Measurements from ENCODE around the gene SRRM3. TPM values are rescaled to one million over a fixed set of nuclear protein-coding genes. Genes with fewer than 3 reads are reported as not detected.

The SRRM3 gene
- polyA plus RNA-seq, 2 of the 4 experiments (the other 2 are of a cell fraction) = 2.4 to 7.0 TPM

DNA sequence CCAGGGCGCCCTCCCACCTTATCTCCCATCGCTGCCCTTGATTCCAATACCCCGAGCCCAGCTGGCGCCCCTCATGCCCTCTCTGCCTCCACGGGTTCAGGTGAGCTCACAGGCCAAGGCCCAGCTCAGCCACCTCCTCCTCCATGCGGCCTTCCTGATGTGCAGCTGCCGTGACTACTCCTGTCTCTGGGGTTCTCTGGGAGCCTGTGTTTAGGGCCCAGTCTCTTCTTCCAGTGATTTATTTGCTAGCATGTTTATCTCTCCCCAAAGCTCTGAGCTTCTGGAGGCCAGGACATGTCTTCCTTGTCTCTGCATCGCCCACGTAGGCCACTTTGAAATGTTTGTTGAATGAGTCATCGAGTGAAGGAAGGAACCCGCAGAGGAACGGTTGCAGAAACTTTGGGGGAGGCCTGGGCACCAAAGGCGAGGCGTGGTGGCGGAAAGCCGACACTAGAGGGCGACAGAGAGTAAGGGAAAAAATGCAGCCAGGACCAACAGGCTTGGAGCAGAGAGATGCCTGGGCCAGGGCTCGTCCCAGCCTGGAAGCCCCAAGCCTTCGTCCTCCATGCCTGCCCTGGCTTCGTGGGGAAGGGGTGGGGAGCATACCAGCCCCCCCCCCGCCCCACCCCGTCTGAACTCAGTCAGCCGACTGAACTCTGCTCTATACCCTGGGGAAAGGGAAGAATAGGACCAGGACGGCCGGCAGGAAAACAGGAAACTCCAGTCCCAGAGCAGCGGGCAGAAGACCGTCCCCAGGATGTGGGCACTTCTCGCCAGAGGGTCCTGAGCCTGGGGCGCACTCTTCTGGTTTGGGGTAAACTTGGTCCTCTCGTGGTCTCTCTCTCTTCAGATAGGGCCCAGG is 89.9 kb downstream of the SRRM3 start:
- Histone ChIP-seq H3K9me3 (no peaks in the 10 kb centered on the region), H3K4me3 (peak overlapping the region; percentile 37), H3K4me2 (peak overlapping the region; percentile 76), H3K4me1 (peaks cover 49% of the 10 kb centered on the region), H3K27ac (peak overlapping the region; percentile 92 to 97)
- peak; percentile 78 to 84 for ATAC-seq
- WGBS (ENCODE audit: missing lambda C conversion rate) = 5% methylated on average over 29 of the region's 30 CpGs
- POLR2A ChIA-PET = interaction anchor here (0.7 to 2.9 kb wide), 10 partner anchors 8 to 221 kb away, joined by 3 to 20 read pairs (median 6); partner anchors contain the start of gene HSPB1
- CTCF ChIA-PET = interaction anchor here (0.6 to 32.9 kb wide), 32 partner anchors 9 to 406 kb away, joined by 3 to 764 read pairs (median 4); partner anchors contain the start of genes HSPB1, MDH2, STYXL1 and YWHAG
- peak; percentile 54 for FAIRE-seq
- peak; percentile 91 to 96 for DNase-seq (ENCODE audit: low read depth in 1 of 2, low spot score in 1 of 2)
- TF ChIP-seq, protein P1, sequence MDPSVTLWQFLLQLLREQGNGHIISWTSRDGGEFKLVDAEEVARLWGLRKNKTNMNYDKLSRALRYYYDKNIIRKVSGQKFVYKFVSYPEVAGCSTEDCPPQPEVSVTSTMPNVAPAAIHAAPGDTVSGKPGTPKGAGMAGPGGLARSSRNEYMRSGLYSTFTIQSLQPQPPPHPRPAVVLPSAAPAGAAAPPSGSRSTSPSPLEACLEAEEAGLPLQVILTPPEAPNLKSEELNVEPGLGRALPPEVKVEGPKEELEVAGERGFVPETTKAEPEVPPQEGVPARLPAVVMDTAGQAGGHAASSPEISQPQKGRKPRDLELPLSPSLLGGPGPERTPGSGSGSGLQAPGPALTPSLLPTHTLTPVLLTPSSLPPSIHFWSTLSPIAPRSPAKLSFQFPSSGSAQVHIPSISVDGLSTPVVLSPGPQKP (IDR thresholded peaks at IDR 0.05; ENCODE audit: low read depth, low read length) = no peak
- no peak for TF ChIP-seq SREBF2 (IDR thresholded peaks at IDR 0.05)
- TF ChIP-seq ATOH8 (CRISPR knock-in tag; IDR thresholded peaks at IDR 0.05; ENCODE audit: low read depth) = no peak
- no peak for TF ChIP-seq PHF8 (IDR thresholded peaks at IDR 0.05; ENCODE audit: borderline replicate concordance, low read depth)
- TF ChIP-seq EP300 (IDR thresholded peaks at IDR 0.05) = no peak
- peak; percentile 99 for TF ChIP-seq SMC3 (IDR thresholded peaks at IDR 0.05)
- no peak for TF ChIP-seq POLR2AphosphoS2 (conservative IDR thresholded peaks at IDR 0.05; ENCODE audit: low read length)
- no peak for TF ChIP-seq ZC3H11A (IDR thresholded peaks at IDR 0.05)
- TF ChIP-seq ESRRA (IDR thresholded peaks at IDR 0.05; ENCODE audit: borderline replicate concordance, low read length) = no peak
- peak; percentile 37; the same call in 1 of the 2 replicates for TF ChIP-seq ZNF302 (CRISPR knock-in tag; IDR thresholded peaks at IDR 0.05)
- TF ChIP-seq HOXB13 (CRISPR knock-in tag; IDR thresholded peaks at IDR 0.05; ENCODE audit: low read depth) = no peak
- no peak for TF ChIP-seq HMGXB4 (CRISPR knock-in tag; IDR thresholded peaks at IDR 0.05; ENCODE audit: borderline replicate concordance)
- no peak for TF ChIP-seq ZSCAN20 (CRISPR knock-in tag; IDR thresholded peaks at IDR 0.05)
- TF ChIP-seq FOXS1 (CRISPR knock-in tag; IDR thresholded peaks at IDR 0.05) = no peak
- peak; percentile 65 to 83; a peak in 3 of 5 replicates for TF ChIP-seq JUN (IDR thresholded peaks at IDR 0.05)
- TF ChIP-seq HOXB5 (CRISPR knock-in tag; IDR thresholded peaks at IDR 0.05) = no peak; the same call in 1 of the 2 replicates
- no peak for TF ChIP-seq HEYL (CRISPR knock-in tag; IDR thresholded peaks at IDR 0.05)
- TF ChIP-seq USF2 (IDR thresholded peaks at IDR 0.05) = no peak
- no peak for TF ChIP-seq NR3C1 (IDR thresholded peaks at IDR 0.05)
- no peak for TF ChIP-seq FOSB (CRISPR knock-in tag; IDR thresholded peaks at IDR 0.05)
- 0 out of 2 replicates have a peak, but pooled peaks have one; percentile 48 for TF ChIP-seq RARB (CRISPR knock-in tag; IDR thresholded peaks at IDR 0.05)
- no peak for TF ChIP-seq CHD4 (IDR thresholded peaks at IDR 0.05; ENCODE audit: borderline replicate concordance)
- TF ChIP-seq HDAC2 (IDR thresholded peaks at IDR 0.05) = no peak
- peak; percentile 47; the same call in 1 of the 2 replicates for TF ChIP-seq BHLHE40 (IDR thresholded peaks at IDR 0.05; ENCODE audit: low read depth, low read length)
- TF ChIP-seq CHD2 (IDR thresholded peaks at IDR 0.05; ENCODE audit: low read length, partially characterized antibody) = no peak
- TF ChIP-seq CEBPB (IDR thresholded peaks at IDR 0.05) = peak in 1 of 2 experiments; percentile 73; a peak in 2 of 4 replicates
- TF ChIP-seq JUNB (IDR thresholded peaks at IDR 0.05) = 0 out of 2 replicates have a peak, but pooled peaks have one; percentile 35
- TF ChIP-seq CBX8 (IDR thresholded peaks at IDR 0.05) = no peak
- no peak for TF ChIP-seq RCOR1 (IDR thresholded peaks at IDR 0.05; ENCODE audit: low read depth, low read length)
- TF ChIP-seq MAZ (IDR thresholded peaks at IDR 0.05; ENCODE audit: borderline replicate concordance, low read depth, low read length) = peak; percentile 20; the same call in 1 of the 2 replicates
- no peak; the same call in 1 of the 2 replicates for TF ChIP-seq MYC (IDR thresholded peaks at IDR 0.05; ENCODE audit: borderline replicate concordance, low read length)
- TF ChIP-seq TFCP2L1 (CRISPR knock-in tag; IDR thresholded peaks at IDR 0.05) = no peak
- TF ChIP-seq, protein P2, sequence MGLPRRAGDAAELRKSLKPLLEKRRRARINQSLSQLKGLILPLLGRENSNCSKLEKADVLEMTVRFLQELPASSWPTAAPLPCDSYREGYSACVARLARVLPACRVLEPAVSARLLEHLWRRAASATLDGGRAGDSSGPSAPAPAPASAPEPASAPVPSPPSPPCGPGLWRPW (IDR thresholded peaks at IDR 0.05) = no peak
- peak; percentile 64 for TF ChIP-seq ZFP36 (IDR thresholded peaks at IDR 0.05; ENCODE audit: borderline replicate concordance, partially characterized antibody)
- TF ChIP-seq KDM5A (IDR thresholded peaks at IDR 0.05) = no peak
- TF ChIP-seq RNF2 (IDR thresholded peaks at IDR 0.05; ENCODE audit: borderline replicate concordance, low read depth) = no peak
- TF ChIP-seq KDM1A (IDR thresholded peaks at IDR 0.05; ENCODE audit: low read depth) = no peak
